ENCODE results near the gene COQ3. TPM values are rescaled to one million over a fixed set of nuclear protein-coding genes. Genes with fewer than 3 reads are reported as not detected.

COQ3 gene
- total and polyA plus RNA-seq, 8 donors = 1.1 to 10.8 (median 3.7) TPM

DNA sequence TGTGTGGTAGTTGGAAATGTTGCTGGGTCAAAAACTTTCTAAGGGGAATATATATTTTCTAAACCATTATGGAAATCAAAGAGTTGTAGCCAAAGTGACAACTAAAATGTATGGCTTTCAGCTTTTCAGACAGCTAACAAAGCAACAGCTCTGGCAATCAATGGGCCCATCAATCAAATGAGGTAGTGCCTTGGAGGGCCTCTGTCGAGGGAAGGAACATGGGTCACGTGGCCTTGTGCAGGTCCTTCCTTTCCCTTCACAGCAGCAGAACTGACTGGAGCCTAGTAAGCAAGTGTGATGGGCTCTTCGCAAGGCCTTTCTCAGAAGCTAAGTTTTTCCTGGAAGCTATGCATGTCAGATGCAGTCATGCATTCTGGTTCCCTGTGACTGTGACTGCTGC, 62.5 kb downstream of the COQ3 start:
- Histone ChIP-seq H3K4me3 (no peak overlapping the region), H3K36me3 (no peaks in the 10 kb centered on the region), H3K27me3 (no peaks in the 10 kb centered on the region), H3K9me3 (no peaks in the 10 kb centered on the region), H3K4me1 (no peaks in the 10 kb centered on the region), H3K27ac (no peak overlapping the region)
- FAIRE-seq = no peak
- ATAC-seq = no peak
- no peak for DNase-seq
- intact Hi-C loops (cut with DNase I) = no loop called here
- 83 to 88% methylated on average over 3 of the region's 3 CpGs for WGBS, 2 donors
- TF ChIP-seq, protein P1, sequence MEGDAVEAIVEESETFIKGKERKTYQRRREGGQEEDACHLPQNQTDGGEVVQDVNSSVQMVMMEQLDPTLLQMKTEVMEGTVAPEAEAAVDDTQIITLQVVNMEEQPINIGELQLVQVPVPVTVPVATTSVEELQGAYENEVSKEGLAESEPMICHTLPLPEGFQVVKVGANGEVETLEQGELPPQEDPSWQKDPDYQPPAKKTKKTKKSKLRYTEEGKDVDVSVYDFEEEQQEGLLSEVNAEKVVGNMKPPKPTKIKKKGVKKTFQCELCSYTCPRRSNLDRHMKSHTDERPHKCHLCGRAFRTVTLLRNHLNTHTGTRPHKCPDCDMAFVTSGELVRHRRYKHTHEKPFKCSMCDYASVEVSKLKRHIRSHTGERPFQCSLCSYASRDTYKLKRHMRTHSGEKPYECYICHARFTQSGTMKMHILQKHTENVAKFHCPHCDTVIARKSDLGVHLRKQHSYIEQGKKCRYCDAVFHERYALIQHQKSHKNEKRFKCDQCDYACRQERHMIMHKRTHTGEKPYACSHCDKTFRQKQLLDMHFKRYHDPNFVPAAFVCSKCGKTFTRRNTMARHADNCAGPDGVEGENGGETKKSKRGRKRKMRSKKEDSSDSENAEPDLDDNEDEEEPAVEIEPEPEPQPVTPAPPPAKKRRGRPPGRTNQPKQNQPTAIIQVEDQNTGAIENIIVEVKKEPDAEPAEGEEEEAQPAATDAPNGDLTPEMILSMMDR (IDR thresholded peaks at IDR 0.05) = no peak

DNA sequence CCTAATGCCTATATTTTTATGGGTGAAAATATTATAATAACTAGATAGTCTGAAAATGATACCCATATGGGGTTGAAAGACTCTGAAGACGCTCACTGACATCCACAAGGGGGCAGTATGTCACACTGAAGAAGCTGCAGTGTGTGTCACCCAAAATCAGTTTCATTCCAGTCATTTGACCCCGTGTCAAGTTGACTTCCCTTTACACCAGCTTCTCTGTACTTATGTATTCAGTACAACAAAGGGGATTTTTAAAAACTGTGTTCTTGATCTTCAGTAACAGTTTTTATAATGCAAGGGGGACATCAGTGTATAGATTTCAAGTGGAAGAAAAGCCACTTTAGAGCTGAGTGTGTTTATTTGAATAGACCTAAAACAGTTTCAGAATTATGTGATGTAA, 63.8 kb downstream of the COQ3 start:
- Histone ChIP-seq H3K36me3 (no peaks in the 10 kb centered on the region), H3K4me1 (no peaks in the 10 kb centered on the region), H3K9me3 (no peaks in the 10 kb centered on the region), H3K27ac (no peak overlapping the region), H3K4me3 (no peak overlapping the region), H3K27me3 (no peaks in the 10 kb centered on the region)
- intact Hi-C loops (cut with DNase I) = no loop called here
- DNase-seq = peak in 3 of 6 donors; percentile 22 to 43 (median 27)
- TF ChIP-seq, protein P1 (IDR thresholded peaks at IDR 0.05) = peak; percentile 41 to 70 (median 50)
- FAIRE-seq = no peak
- peak; percentile 66 to 87 (median 80) for ATAC-seq
- WGBS, 2 donors = 3 to 4% methylated on average over 2 of the region's 2 CpGs

DNA sequence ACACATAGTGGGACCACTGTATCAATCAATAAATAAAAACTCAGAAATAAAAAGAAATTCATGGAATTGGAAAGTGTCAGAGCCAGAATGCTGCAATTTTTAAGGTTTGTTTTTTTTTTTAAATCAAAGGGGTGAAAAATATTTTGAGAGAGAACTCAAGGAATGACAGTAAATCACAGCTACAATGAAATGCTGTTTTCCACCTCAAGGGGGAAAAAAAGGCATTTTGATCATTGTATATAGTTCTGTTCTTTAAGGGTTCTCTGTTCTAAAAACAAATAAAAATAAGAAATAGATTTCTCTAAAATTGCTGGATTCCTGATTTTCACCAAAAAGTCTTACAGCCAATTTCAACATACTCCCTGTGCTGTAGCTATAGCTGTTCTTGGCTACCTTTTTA, 69.0 kb downstream of the COQ3 start:
- Histone ChIP-seq H3K27me3 (no peaks in the 10 kb centered on the region), H3K27ac (no peak overlapping the region), H3K36me3 (no peaks in the 10 kb centered on the region), H3K4me1 (no peaks in the 10 kb centered on the region), H3K4me3 (no peak overlapping the region), H3K9me3 (no peaks in the 10 kb centered on the region)
- TF ChIP-seq, protein P1 (IDR thresholded peaks at IDR 0.05) = no peak
- no peak for DNase-seq
- FAIRE-seq = no peak
- intact Hi-C loops (cut with DNase I) = no loop called here
- no peak for ATAC-seq

Other genes with a start within 250 kb of the COQ3 start
- 1 to 10 TPM in 5 of 6 donors, under 1 TPM in 1; 0.60 to 3.4 (median 1.7) TPM for gene FAXC, start 44.5 kb downstream of the COQ3 start, total RNA-seq
- 1 to 10 TPM; 2.9 to 6.3 TPM for gene FAXC, start 44.5 kb downstream of the COQ3 start, polyA plus RNA-seq
- 10 to 100 TPM; 20.8 to 59.9 (median 35.8) TPM for gene PNISR, start 31.1 kb upstream of the COQ3 start, total RNA-seq
- gene PNISR, start 31.1 kb upstream of the COQ3 start, polyA plus RNA-seq = 10 to 100 TPM; 42.0 to 64.1 TPM
- gene USP45, start 121.2 kb upstream of the COQ3 start, total RNA-seq = 1 to 10 TPM; 3.6 to 7.0 (median 4.9) TPM
- 1 to 10 TPM; 3.3 to 3.5 TPM for gene USP45, start 121.2 kb upstream of the COQ3 start, polyA plus RNA-seq
- gene CCNC, start 174.5 kb upstream of the COQ3 start, total RNA-seq = 10 to 100 TPM; 24.5 to 49.3 (median 34.1) TPM
- 10 to 100 TPM; 24.8 to 36.5 TPM for gene CCNC, start 174.5 kb upstream of the COQ3 start, polyA plus RNA-seq
- gene PRDM13, start 212.6 kb upstream of the COQ3 start, total RNA-seq = under 1 TPM in 1 of 6 donors, not detected in 5; 0.03 TPM
- not detected for gene PRDM13, start 212.6 kb upstream of the COQ3 start, polyA plus RNA-seq